Peyer's patch (tissue), 4 donors: Measurements from ENCODE around the gene DSG4. TPM values are rescaled to one million over a fixed set of nuclear protein-coding genes. Genes with fewer than 3 reads are reported as not detected.
A peak's percentile ranks its signal among the peaks of the same experiment; 100 is the strongest.

Experiments
- DNase-seq, 3 donors: peaks; one replicate each; pipeline ENCODE4 v3.0.0-alpha.2; 2017 to 2019
- H3K27ac ChIP-seq, 4 donors: fragments of 200-600 bp; sonication (generic); one replicate each; pipeline ENCODE4 v1.5.1; 2016 to 2019
- H3K27me3 ChIP-seq, 2 donors: fragments of 200-600 bp; sonication (generic); one replicate each; pipeline ENCODE4 v1.5.1; 2019
- H3K36me3 ChIP-seq, 3 donors: fragments of 200-600 bp; sonication (generic); one replicate each; pipeline ENCODE4 v1.5.1; 2016 to 2019
- H3K4me1 ChIP-seq, 4 donors: fragments of 200-600 bp; sonication (generic); one replicate each; pipeline ENCODE4 v1.5.1; 2016 to 2019
- H3K4me3 ChIP-seq, 4 donors: fragments of 200-600 bp; sonication (generic); 1 replicate in 3 of 4; 2 replicates in 1 of 4; pipeline ENCODE4 v1.5.1; 2016 to 2019; ENCODE audit warnings: mild to moderate bottlenecking in 1 of 4
- H3K9me3 ChIP-seq, 4 donors: fragments of 200-600 bp; sonication (generic); one replicate each; pipeline ENCODE4 v1.5.1; 2016 to 2019; ENCODE audit warnings: mild to moderate bottlenecking in 1 of 4
- POLR2A ChIP-seq, 2 donors: fragments of 450-650 bp; IDR thresholded peaks; one replicate each; pipeline ENCODE4 v1.5.1; 2017; ENCODE audit warnings: antibody characterized with exemption in 2 of 2, mild to moderate bottlenecking in 2 of 2, moderate library complexity in 2 of 2
- small RNA-seq, 2 donors: library from RNA; depleted of rRNA; stranded (forward); fragments of <200 nt; gene quantifications; one replicate each; pipeline ENCODE3, GENCODE V24; 2016
- total RNA-seq, 4 donors: library from RNA; depleted of rRNA; stranded (reverse); fragments of >200 nt; gene quantifications; one replicate each; pipeline ENCODE4 v1.1.0, GENCODE V29; 2016
- TF ChIP-seq, protein P1 (sequence below), 6 experiments: fragments of 450-650 bp in 4 of 6; fragments of 200-600 bp in 2 of 6; sonication (generic) in 1 of 6; IDR thresholded peaks; one replicate each; pipeline ENCODE4 v1.5.1; 2017 to 2019; ENCODE audit warnings: antibody characterized with exemption in 6 of 6, mild to moderate bottlenecking in 3 of 6, moderate library complexity in 1 of 6

DSG4 gene
- total RNA-seq, 4 donors from 2014 or later = 0.35 to 0.38 TPM; not detected in 2

DNA sequence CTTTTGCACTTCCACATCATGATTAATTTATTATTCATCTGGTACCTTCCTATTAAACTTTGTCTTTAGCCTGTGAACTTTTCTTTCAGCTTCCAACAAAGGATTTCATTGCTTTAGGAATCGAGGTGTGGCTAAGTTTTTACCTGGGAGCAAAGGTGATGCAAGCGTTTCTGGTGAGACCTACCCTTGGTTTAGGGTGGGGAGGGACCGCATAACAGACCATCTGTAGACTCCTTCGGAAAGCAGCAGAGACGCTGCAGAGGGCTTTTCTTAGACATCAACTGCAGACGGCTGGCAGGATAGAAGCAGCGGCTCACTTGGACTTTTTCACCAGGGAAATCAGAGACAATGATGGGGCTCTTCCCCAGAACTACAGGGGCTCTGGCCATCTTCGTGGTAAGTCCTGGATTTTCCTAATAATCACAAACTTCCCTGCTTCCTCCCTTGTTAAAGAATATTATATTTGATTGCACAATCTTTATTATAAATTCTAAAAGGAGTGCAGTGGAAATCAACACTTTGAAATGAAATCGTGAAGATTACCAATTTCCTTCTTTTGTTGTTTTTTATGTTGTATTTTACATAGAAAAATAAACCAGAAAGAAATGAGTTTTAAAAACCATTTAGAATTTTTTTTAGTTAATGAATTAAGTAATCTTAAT, 71.1 kb downstream of the DSG4 start, which contains the start of gene DSG3:
DSG3 (plus strand) TSS at position 212 of the 662 bp plus-strand sequence; CDS start at position 349, 137 bp downstream.
- DNase-seq = peak in 2 of 3 donors; percentile 49 to 62
- H3K36me3 ChIP-seq = no peaks in the 10 kb centered on the region
- no peaks in the 10 kb centered on the region for H3K9me3 ChIP-seq
- no peaks in the 10 kb centered on the region for H3K27me3 ChIP-seq
- TF ChIP-seq, protein P1, sequence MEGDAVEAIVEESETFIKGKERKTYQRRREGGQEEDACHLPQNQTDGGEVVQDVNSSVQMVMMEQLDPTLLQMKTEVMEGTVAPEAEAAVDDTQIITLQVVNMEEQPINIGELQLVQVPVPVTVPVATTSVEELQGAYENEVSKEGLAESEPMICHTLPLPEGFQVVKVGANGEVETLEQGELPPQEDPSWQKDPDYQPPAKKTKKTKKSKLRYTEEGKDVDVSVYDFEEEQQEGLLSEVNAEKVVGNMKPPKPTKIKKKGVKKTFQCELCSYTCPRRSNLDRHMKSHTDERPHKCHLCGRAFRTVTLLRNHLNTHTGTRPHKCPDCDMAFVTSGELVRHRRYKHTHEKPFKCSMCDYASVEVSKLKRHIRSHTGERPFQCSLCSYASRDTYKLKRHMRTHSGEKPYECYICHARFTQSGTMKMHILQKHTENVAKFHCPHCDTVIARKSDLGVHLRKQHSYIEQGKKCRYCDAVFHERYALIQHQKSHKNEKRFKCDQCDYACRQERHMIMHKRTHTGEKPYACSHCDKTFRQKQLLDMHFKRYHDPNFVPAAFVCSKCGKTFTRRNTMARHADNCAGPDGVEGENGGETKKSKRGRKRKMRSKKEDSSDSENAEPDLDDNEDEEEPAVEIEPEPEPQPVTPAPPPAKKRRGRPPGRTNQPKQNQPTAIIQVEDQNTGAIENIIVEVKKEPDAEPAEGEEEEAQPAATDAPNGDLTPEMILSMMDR (IDR thresholded peaks at IDR 0.05) = no peak
- TF ChIP-seq POLR2A (IDR thresholded peaks at IDR 0.05) = peak in 1 of 2 donors; percentile 54
- peak within 1 kb of the TSS in 1 of 4 donors; percentile 53 for H3K27ac ChIP-seq
- H3K4me1 ChIP-seq = no peaks in the 10 kb centered on the region
- peak within 1 kb of the TSS in 2 of 4 donors; percentile 39 to 41 for H3K4me3 ChIP-seq

DNA sequence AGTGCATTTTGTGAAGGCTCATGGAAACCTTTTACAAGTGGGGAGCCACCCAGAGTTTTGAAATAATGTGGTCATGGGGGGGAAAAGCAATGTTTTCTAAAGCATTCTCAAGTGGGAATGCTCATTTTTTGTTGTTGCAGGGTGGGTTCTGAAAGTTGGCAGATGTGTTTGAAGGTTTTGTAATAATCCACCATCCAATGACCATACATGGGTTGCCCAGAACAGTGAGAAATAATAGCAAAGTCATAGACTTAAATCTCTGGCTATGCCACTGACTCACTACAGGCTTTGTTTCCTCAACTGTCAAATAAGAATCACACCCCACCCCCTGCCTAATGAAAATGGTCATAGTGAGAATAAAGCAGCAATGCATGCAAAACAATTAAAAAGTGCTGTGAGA, 73.8 kb downstream of the DSG4 start:
- Histone ChIP-seq H3K27me3 (no peaks in the 10 kb centered on the region), H3K36me3 (no peaks in the 10 kb centered on the region), H3K4me3 (no peak overlapping the region), H3K4me1 (no peaks in the 10 kb centered on the region), H3K27ac (no peak overlapping the region), H3K9me3 (no peaks in the 10 kb centered on the region)
- no peak for DNase-seq
- TF ChIP-seq, protein P1 (IDR thresholded peaks at IDR 0.05) = no peak
- TF ChIP-seq POLR2A (IDR thresholded peaks at IDR 0.05) = no peak

DNA sequence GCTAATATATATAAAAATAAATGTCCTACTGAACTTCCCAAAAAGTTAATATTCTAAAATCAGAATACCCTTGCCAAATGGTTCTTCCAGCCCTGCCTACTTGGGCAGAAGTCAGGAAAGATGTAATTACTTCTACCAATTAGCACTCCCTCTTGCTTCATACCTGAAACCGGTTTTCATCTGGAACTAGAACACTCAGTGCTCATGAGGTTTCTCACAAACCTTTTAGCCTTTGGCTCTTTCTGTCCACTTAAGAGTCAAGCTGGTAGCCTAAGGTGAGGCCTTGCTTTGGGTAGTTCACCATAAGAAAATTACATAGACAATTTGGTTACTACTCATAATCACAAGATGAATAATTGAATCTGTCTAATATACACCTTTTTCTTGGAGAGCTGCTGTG, 75.0 kb downstream of the DSG4 start:
- Histone ChIP-seq H3K36me3 (no peaks in the 10 kb centered on the region), H3K9me3 (no peaks in the 10 kb centered on the region), H3K4me1 (no peaks in the 10 kb centered on the region), H3K27ac (peak overlapping the region in 1 of 4 donors; percentile 46), H3K27me3 (no peaks in the 10 kb centered on the region), H3K4me3 (no peak overlapping the region)
- DNase-seq = no peak
- TF ChIP-seq, protein P1 (IDR thresholded peaks at IDR 0.05) = no peak
- no peak for TF ChIP-seq POLR2A (IDR thresholded peaks at IDR 0.05)

DNA sequence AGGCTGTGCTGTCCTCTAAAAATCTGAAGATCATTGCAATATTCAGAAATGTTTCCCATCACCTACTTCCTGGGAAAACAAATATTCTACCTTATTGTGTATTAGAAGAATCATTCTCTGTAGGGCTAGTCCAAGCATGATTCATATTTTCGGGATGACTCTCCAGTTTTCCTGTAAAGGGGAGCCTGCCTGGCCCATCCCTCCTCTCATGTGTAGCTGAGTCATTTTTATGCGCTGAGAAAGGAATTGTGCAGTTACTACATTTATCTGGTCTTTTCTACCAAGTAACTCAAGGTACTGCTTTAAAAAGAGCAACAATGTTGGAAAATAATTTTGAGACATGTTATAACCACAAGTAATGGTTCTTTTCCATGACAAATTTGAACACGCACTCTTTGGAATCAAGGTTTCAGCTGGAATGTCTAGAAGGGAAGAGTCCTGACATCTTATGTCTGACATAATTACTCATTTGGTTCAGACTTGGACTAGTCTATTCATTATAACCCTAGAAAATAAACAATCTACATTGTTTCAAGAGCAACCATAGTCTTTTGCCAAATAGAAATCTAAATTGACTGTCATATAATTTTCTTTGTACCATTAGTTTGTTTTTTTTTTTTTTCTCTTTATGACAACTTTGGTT, 77.6 kb downstream of the DSG4 start:
- DNase-seq = no peak
- no peak for TF ChIP-seq POLR2A (IDR thresholded peaks at IDR 0.05)
- TF ChIP-seq, protein P1 (IDR thresholded peaks at IDR 0.05) = no peak

More for the DNA sequence above, 77.6 kb downstream of the DSG4 start:
- H3K9me3 ChIP-seq = no peaks in the 10 kb centered on the region
- H3K27ac ChIP-seq = no peak overlapping the region
- H3K36me3 ChIP-seq = no peaks in the 10 kb centered on the region
- H3K4me3 ChIP-seq = no peak overlapping the region
- no peaks in the 10 kb centered on the region for H3K4me1 ChIP-seq
- H3K27me3 ChIP-seq = no peaks in the 10 kb centered on the region

Small RNA genes lying within 50 kb of the gene (small RNA-seq; reads per million reads assigned to genes)
- 0 reads per million in 2 donors for gene RF00019
- 0 reads per million in 2 donors for gene RNU6-167P

Other genes starting within 250 kb of the DSG4 start
- under 1 TPM in 1 of 4 donors, not detected in 3; 0.35 TPM for gene DSC1, start 213.9 kb upstream of the DSG4 start, total RNA-seq
- gene DSG1, start 58.6 kb upstream of the DSG4 start, total RNA-seq = under 1 TPM in 2 of 4 donors, not detected in 2; 0.27 to 0.38 TPM
- 10 to 100 TPM in 2 of 4 donors, 1 to 10 TPM in 1, not detected in 1; 3.7 to 11.4 (median 11.0) TPM for gene DSG3, start 71.0 kb downstream of the DSG4 start, total RNA-seq
- gene DSG2, start 121.4 kb downstream of the DSG4 start, total RNA-seq = 100 to 1,000 TPM in 3 of 4 donors, 10 to 100 TPM in 1; 19.8 to 173 (median 128) TPM
- 1 to 10 TPM in 1 of 4 donors, not detected in 3; 2.5 TPM for gene TTR, start 215.1 kb downstream of the DSG4 start, total RNA-seq